NT2/D1 (cell line): ENCODE results near the gene ASPSCR1.

Experiments
- DNase-seq: peaks from one replicate; pipeline ENCODE4 v3.0.0-alpha.2; 2011; ENCODE audit warnings: low read depth, low spot score
- H3K27me3 ChIP-seq: 2 replicates; pipeline ENCODE4 v1.6.0; 2011; ENCODE audit warnings: mild to moderate bottlenecking; ENCODE audit not compliant: insufficient read length, insufficient read depth
- H3K36me3 ChIP-seq: 2 replicates; pipeline ENCODE4 v1.6.1; 2011; ENCODE audit warnings: mild to moderate bottlenecking, low read length, mixed read lengths; ENCODE audit not compliant: insufficient read depth, insufficient read length
- H3K4me1 ChIP-seq: 2 replicates; pipeline ENCODE4 v1.5.1; 2011; ENCODE audit not compliant: insufficient read depth, insufficient read length
- H3K4me3 ChIP-seq: 2 replicates; pipeline ENCODE4 v1.5.1; 2011; ENCODE audit warnings: low read depth; ENCODE audit not compliant: insufficient read length
- H3K9ac ChIP-seq: 2 replicates; pipeline ENCODE4 v1.6.0; 2011; ENCODE audit warnings: low read depth; ENCODE audit not compliant: insufficient read length
- H3K9me3 ChIP-seq: 2 replicates; pipeline ENCODE4 v1.5.1; 2011; ENCODE audit warnings: mild to moderate bottlenecking, low read length; ENCODE audit not compliant: insufficient read depth
- SUZ12 ChIP-seq: IDR thresholded peaks from 2 replicates; pipeline ENCODE4 v1.6.1; 2011; ENCODE audit not compliant: insufficient read length, insufficient read depth; ENCODE audit errors: extremely low read depth
- YY1 ChIP-seq: IDR thresholded peaks from 2 replicates; pipeline ENCODE4 v1.6.1; 2011; ENCODE audit not compliant: insufficient read length, insufficient read depth
- ZNF274 ChIP-seq: IDR thresholded peaks from 2 replicates; pipeline ENCODE4 v1.6.1; 2011; ENCODE audit warnings: mild to moderate bottlenecking, low read depth, low read length

The ASPSCR1 gene

DNA sequence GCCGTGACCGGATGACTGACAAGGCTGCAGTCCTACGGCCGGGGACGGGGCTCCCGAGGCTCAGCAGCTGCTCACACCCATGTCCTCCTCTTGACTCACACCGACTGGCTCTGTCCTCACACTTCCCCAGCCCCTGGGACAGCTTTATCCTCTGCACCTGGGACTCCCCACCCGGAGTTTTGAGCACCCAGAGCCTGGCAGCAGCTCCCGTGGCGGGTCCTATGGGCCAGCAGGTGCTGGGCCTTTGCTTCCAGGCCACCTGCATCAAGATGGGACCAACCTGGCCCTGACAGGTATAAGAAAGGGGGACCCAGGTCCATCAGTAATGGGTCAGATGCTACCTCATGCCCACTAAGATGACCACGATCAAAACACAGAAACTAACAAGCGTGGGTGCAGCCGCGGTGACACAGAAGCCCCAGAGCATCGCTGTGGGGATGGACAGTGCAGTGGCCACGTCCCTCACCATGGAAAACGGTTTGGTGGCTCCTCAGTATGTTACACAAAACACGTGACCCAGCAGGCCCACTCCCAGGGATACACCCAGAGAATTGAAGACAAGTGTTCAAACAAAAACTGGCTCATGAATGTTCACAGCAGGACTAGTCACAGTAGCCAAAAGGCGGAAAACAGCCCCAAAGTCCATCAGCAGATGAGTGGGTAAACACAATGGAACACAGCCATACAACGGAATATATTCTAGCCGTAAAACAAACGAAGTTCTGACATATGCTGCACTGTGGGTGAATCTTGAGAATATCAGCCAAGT, 13.2 kb upstream of the ASPSCR1 start:
- Histone ChIP-seq H3K4me1 (peaks cover 22% of the 10 kb centered on the region), H3K27me3 (peaks cover 48% of the 10 kb centered on the region)
- no peak for TF ChIP-seq YY1
- no peak for TF ChIP-seq ZNF274
- no peak for TF ChIP-seq SUZ12

DNA sequence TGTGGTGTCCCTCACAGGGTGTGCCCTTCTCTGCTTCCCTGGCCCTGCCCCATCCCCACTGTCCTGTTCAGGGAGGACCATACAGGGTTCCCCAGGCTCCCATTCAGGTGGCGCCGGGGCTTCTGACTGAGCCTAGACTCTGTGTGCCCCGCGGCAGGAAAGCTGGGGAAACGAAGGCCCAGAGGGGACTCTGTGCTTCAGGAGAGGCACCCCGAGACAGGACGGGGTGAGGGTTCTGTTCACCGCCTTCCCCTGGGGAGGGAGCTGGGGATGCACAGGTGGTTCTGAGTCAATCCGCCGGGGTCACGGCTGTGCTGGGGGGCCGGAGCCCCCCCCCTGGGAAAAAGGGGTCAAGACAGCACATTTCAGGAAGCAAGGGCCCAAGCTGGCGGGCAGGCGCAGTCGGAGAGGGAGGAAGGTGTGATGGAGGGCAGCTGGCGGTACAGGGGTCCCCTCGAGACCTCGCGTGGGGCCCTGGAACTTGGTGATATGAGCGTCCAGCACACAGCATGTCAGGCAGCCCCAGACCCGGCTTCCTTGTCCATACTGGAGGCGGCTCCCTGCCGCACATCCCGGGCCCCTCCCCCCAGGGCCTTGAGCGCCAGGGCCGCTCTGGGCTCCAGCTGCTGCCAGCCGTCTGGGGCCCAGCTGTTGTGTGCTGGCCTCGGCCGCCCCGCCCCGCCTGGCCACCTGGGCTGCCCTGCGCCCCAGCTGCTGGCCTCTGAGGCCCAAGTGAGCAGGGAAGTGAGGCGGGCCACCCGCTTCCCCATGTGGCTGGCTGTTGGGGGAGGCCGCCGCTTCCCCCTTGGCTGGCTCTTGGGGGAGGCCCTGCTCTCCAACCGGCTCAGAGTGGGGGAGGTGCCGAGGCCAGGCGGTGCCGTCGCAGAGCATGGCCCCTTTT, 10.8 kb upstream of the ASPSCR1 start:
- peaks cover 21% of the 10 kb centered on the region for H3K4me1 ChIP-seq
- H3K9me3 ChIP-seq = no peaks in the 10 kb centered on the region
- H3K4me3 ChIP-seq = no peak overlapping the region
- no peak for TF ChIP-seq SUZ12
- no peak for TF ChIP-seq ZNF274
- TF ChIP-seq YY1 = no peak
- H3K9ac ChIP-seq = peak overlapping the region; percentile 64
- no peaks in the 10 kb centered on the region for H3K36me3 ChIP-seq
- H3K27me3 ChIP-seq = peaks cover 36% of the 10 kb centered on the region
- no peak for DNase-seq

More for the DNA sequence above, 13.2 kb upstream of the ASPSCR1 start:
- Histone ChIP-seq H3K36me3 (no peaks in the 10 kb centered on the region), H3K4me3 (no peak overlapping the region), H3K9me3 (no peaks in the 10 kb centered on the region; the same call in 1 of the 2 replicates), H3K9ac (no peak overlapping the region)
- no peak for DNase-seq

GRCh38 chr17:81967244-81967532, 10.2 kb upstream of the ASPSCR1 start:
- H3K4me1 ChIP-seq = peaks cover 17% of the 10 kb centered on the region
- no peaks in the 10 kb centered on the region for H3K36me3 ChIP-seq
- TF ChIP-seq ZNF274 (no peak), SUZ12 (no peak), YY1 (no peak)
- H3K9ac ChIP-seq = peak overlapping the region; percentile 64
- H3K4me3 ChIP-seq = no peak overlapping the region
- H3K27me3 ChIP-seq = peaks cover 30% of the 10 kb centered on the region
- 0 out of 2 replicates have a peak, but pooled peaks cover 2% of the 10 kb centered on the region for H3K9me3 ChIP-seq
- DNase-seq = no peak

- Histone ChIP-seq H3K9ac (peak overlapping the region; percentile 64), H3K9me3 (peaks cover 8% of the 10 kb centered on the region; the same call in 1 of the 2 replicates), H3K36me3 (no peaks in the 10 kb centered on the region), H3K4me3 (no peak overlapping the region), H3K27me3 (peaks cover 24% of the 10 kb centered on the region), H3K4me1 (peaks cover 13% of the 10 kb centered on the region)
- peak; percentile 70 for DNase-seq
- TF ChIP-seq SUZ12 (no peak), ZNF274 (no peak), YY1 (no peak)
Observed at GRCh38 chr17:81967533-81968395, 9.7 kb upstream of the ASPSCR1 start.

GRCh38 chr17:81968396-81968745, 9.1 kb upstream of the ASPSCR1 start:
- Histone ChIP-seq H3K27me3 (peaks cover 18% of the 10 kb centered on the region), H3K4me1 (peaks cover 13% of the 10 kb centered on the region), H3K9me3 (peaks cover 13% of the 10 kb centered on the region; the same call in 1 of the 2 replicates), H3K9ac (peak overlapping the region; percentile 42), H3K4me3 (no peak overlapping the region), H3K36me3 (no peaks in the 10 kb centered on the region)
- no peak for DNase-seq
- TF ChIP-seq ZNF274 = no peak
- TF ChIP-seq SUZ12 = no peak
- no peak for TF ChIP-seq YY1

DNA sequence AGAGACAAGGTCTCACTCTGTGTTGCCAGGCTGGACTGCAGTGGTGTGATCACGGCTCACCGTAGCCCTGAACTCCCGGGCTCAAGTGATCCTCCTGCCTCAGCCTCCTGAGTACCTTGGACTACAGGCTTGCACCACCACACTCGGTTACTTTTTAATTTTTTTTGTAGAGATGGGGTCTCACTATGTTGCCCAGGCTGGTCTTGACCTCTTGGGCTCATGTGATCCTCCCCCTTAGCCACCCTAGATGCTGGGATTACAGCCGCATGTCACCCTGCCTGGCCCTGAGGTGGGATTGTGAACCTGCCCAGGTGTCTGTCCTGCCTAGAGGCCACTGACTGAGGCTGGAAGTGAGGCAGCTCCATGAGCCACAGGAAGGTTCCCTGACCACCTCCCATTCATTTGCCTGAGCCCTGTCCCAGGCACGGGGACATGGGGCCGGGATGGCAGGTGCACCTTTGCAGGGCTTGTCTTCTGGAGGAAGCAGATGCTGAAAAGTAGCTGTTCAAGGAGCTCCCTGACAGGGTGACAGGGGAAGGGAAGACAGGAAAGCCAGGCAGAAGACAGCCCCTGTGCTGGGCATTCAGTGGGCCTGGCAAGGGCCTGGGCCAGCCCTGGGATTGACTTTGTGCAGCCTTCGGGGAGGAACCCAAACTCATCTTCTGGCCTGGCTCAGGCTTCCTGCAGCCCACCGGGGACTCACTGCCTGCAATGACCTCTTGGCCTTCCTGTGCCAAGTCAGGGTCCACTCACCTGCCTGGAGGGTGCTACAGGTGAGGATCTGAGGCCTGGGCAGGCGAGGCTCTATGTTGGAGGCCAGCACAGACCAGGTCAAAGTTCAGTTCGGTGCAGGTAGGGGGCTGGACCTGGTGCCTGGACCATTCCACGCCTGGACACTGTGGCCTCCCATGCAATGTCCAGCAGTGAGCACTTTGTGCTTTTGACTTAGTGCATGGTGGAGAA, 8.3 kb upstream of the ASPSCR1 start:
- Histone ChIP-seq H3K36me3 (no peaks in the 10 kb centered on the region), H3K4me3 (no peak overlapping the region), H3K9me3 (peaks cover 20% of the 10 kb centered on the region; the same call in 1 of the 2 replicates), H3K9ac (peak overlapping the region; percentile 26), H3K4me1 (peaks cover 13% of the 10 kb centered on the region), H3K27me3 (peaks cover 18% of the 10 kb centered on the region)
- no peak for TF ChIP-seq YY1
- no peak for TF ChIP-seq ZNF274
- no peak for TF ChIP-seq SUZ12
- no peak for DNase-seq
